Caco-2 (cell line): ENCODE data around the gene MYPOP. TPM values are rescaled to one million over a fixed set of nuclear protein-coding genes. Genes with fewer than 3 reads are reported as not detected.

ENCODE experiments used
- BruUV-seq: library from RNA; stranded (reverse); fragments of 400-500 nt; replicated peaks from 2 replicates; lab custom pipeline; 2021; lab: Mats Ljungman, UMichigan
- CTCF ChIA-PET: fragments of 300-600 bp; sonication (Branson Sonifier 250); formaldehyde crosslinking; loops from one replicate; lab custom pipeline; 2022; ENCODE audit warnings: antibody characterized with exemption; lab: Charles Lee
- POLR2A ChIA-PET: fragments of 300-600 bp; sonication (Branson Sonifier 250); formaldehyde crosslinking; loops from one replicate; lab custom pipeline; 2022; ENCODE audit warnings: antibody characterized with exemption; lab: Charles Lee
- DNase-seq, 2 experiments: peaks; one replicate each; pipeline versions ENCODE4 v3.0.0 to v3.0.0-alpha.2; 2020 to 2022
- H3K27me3 ChIP-seq: replicated peaks from 2 replicates; pipeline ENCODE4 v1.6.0; 2011; ENCODE audit warnings: low read length; ENCODE audit not compliant: control insufficient read depth, insufficient read depth
- H3K36me3 ChIP-seq: 2 replicates; pipeline ENCODE4 v1.5.1; 2011; ENCODE audit warnings: low read length; ENCODE audit not compliant: control insufficient read depth, insufficient read depth
- H3K4me1 ChIP-seq: fragments of 250-450 bp; sonication (Bioruptor Pico); 2 replicates; pipeline ENCODE4 v1.5.1; 2020; ENCODE audit warnings: mild to moderate bottlenecking
- H3K4me3 ChIP-seq: 2 replicates; pipeline ENCODE4 v1.5.1; 2011; ENCODE audit warnings: low read depth, mild to moderate bottlenecking, control low read depth, low read length
- H3K9me3 ChIP-seq: fragments of 250-450 bp; sonication (Bioruptor Pico); 2 replicates; pipeline ENCODE4 v1.5.1; 2020; ENCODE audit warnings: mild to moderate bottlenecking, moderate library complexity
- H3K27ac Mint-ChIP-seq: one replicate; pipeline ENCODE4 v1.8.0; 2022; ENCODE audit warnings: mixed read lengths; ENCODE audit not compliant: unreplicated experiment
- H3K27me3 Mint-ChIP-seq: one replicate; pipeline ENCODE4 v1.8.0; 2022; ENCODE audit warnings: mixed read lengths; ENCODE audit not compliant: insufficient read depth, unreplicated experiment
- H3K36me3 Mint-ChIP-seq: one replicate; pipeline ENCODE4 v1.8.0; 2022; ENCODE audit warnings: mild to moderate bottlenecking, mixed read lengths; ENCODE audit not compliant: insufficient read depth, unreplicated experiment
- H3K4me1 Mint-ChIP-seq: one replicate; pipeline ENCODE4 v1.8.0; 2022; ENCODE audit warnings: low read depth, mixed read lengths; ENCODE audit not compliant: unreplicated experiment
- H3K4me3 Mint-ChIP-seq: one replicate; pipeline ENCODE4 v1.8.0; 2022; ENCODE audit warnings: mild to moderate bottlenecking, moderate library complexity, mixed read lengths; ENCODE audit not compliant: unreplicated experiment
- H3K9me3 Mint-ChIP-seq: one replicate; pipeline ENCODE4 v1.8.0; 2022; ENCODE audit warnings: mixed read lengths; ENCODE audit not compliant: unreplicated experiment
- CTCF ChIP-seq, 2 experiments: fragments of 200-600 bp in 1 of 2; IDR thresholded peaks; 1 replicate in 1 of 2; 2 replicates in 1 of 2; pipeline versions ENCODE4 v1.5.1 to v1.8.0; 2011 to 2022; ENCODE audit warnings: antibody characterized with exemption in 1 of 2, control low read depth in 1 of 2, inconsistent platforms in 1 of 2, low read depth in 1 of 2, low read length in 1 of 2, mild to moderate bottlenecking in 1 of 2, moderate library complexity in 1 of 2; ENCODE audit not compliant: insufficient read depth in 1 of 2, severe bottlenecking in 1 of 2, unreplicated experiment in 1 of 2
- intact Hi-C: fragments of 100-400 bp; cut with micrococcal nuclease; formaldehyde crosslinking; loops from one replicate; pipeline ENCODE4 v1.10.0; 2022; ENCODE audit not compliant: unreplicated experiment
- total RNA-seq: library from RNA; stranded (reverse); gene quantifications from 2 replicates; pipeline ENCODE4 v1.2.3, GENCODE V29; 2022

Gene MYPOP
- total RNA-seq, 1 experiment from 2014 or later = 15.8 TPM

- DNase-seq = no peak
- intact Hi-C loops = loop anchor here (5.0 kb wide), 2 partner anchors 68 to 88 kb away; partner anchors contain the start of gene CCDC61
- CTCF ChIA-PET = interaction anchor here (0.5 kb wide), 1 partner anchor 477 kb away, joined by 4 read pairs; no protein-coding TSS in a partner anchor
- H3K27me3 ChIP-seq = no peaks in the 10 kb centered on the region
- H3K36me3 ChIP-seq = no peaks in the 10 kb centered on the region
- Mint-ChIP-seq H3K27me3 (peaks cover 12% of the 10 kb centered on the region), H3K27ac (no peak overlapping the region), H3K9me3 (no peaks in the 10 kb centered on the region), H3K4me3 (no peak overlapping the region), H3K4me1 (peaks cover 21% of the 10 kb centered on the region), H3K36me3 (peaks cover 11% of the 10 kb centered on the region)
- no peak overlapping the region for H3K4me3 ChIP-seq
- TF ChIP-seq CTCF (IDR thresholded peaks at IDR 0.05; ENCODE audit: insufficient read depth in 1 of 2, low read depth in 1 of 2, low read length in 1 of 2, severe bottlenecking in 1 of 2, unreplicated experiment in 1 of 2) = no peak
- BruUV-seq = no TSS peak
- H3K9me3 ChIP-seq = no peaks in the 10 kb centered on the region
- POLR2A ChIA-PET = no interaction called here
- H3K4me1 ChIP-seq = peaks cover 5% of the 10 kb centered on the region
These were observed 26.8 kb upstream of the MYPOP start for GRCh38 chr19:45929247-45929646.

GRCh38 chr19:45927565-45928261, 25.3 kb upstream of the MYPOP start:
- peaks cover 11% of the 10 kb centered on the region for H3K36me3 Mint-ChIP-seq
- H3K4me1 Mint-ChIP-seq = peaks cover 21% of the 10 kb centered on the region
- H3K27ac Mint-ChIP-seq = peak overlapping the region; percentile 13
- BruUV-seq = no TSS peak
- H3K9me3 Mint-ChIP-seq = no peaks in the 10 kb centered on the region
- CTCF ChIA-PET = interaction anchor here (0.6 to 1.4 kb wide), 6 partner anchors 25 to 89 kb away, joined by 3 to 7 read pairs (median 4); partner anchors contain the start of genes CCDC61, MYPOP and SYMPK
- Histone ChIP-seq H3K36me3 (no peaks in the 10 kb centered on the region), H3K9me3 (no peaks in the 10 kb centered on the region), H3K4me1 (peaks cover 5% of the 10 kb centered on the region), H3K4me3 (peak overlapping the region; percentile 20), H3K27me3 (no peaks in the 10 kb centered on the region)
- peak overlapping the region; percentile 68 for H3K4me3 Mint-ChIP-seq
- TF ChIP-seq CTCF (IDR thresholded peaks at IDR 0.05; ENCODE audit: insufficient read depth in 1 of 2, low read depth in 1 of 2, low read length in 1 of 2, severe bottlenecking in 1 of 2, unreplicated experiment in 1 of 2) = peak; percentile 13 to 20
- peak; percentile 96 to 97 for DNase-seq
- intact Hi-C loops = loop anchor here (1.0 to 5.0 kb wide), 4 partner anchors 25 to 90 kb away; partner anchors contain the start of genes CCDC61, MYPOP and SYMPK
- peaks cover 12% of the 10 kb centered on the region for H3K27me3 Mint-ChIP-seq
- POLR2A ChIA-PET = interaction anchor here (0.5 to 1.5 kb wide), 5 partner anchors 25 to 336 kb away, joined by 3 to 5 read pairs (median 3); partner anchors contain the start of genes CCDC61, MYPOP, SIX5 and SYMPK

GRCh38 chr19:45924891-45925447, 22.6 kb upstream of the MYPOP start:
- Mint-ChIP-seq H3K27ac (peak overlapping the region; percentile 31), H3K4me1 (peaks cover 21% of the 10 kb centered on the region), H3K4me3 (peak overlapping the region; percentile 7), H3K9me3 (no peaks in the 10 kb centered on the region), H3K27me3 (peaks cover 4% of the 10 kb centered on the region), H3K36me3 (peaks cover 11% of the 10 kb centered on the region)
- peaks cover 7% of the 10 kb centered on the region for H3K4me1 ChIP-seq
- DNase-seq = no peak
- CTCF ChIA-PET = interaction anchor here (0.6 kb wide), 3 partner anchors 108 to 254 kb away, joined by 3 to 4 read pairs (median 3); partner anchors contain the start of gene SIX5
- H3K4me3 ChIP-seq = no peak overlapping the region
- no peak for TF ChIP-seq CTCF (IDR thresholded peaks at IDR 0.05; ENCODE audit: insufficient read depth in 1 of 2, low read depth in 1 of 2, low read length in 1 of 2, severe bottlenecking in 1 of 2, unreplicated experiment in 1 of 2)
- no TSS peak for BruUV-seq
- no peaks in the 10 kb centered on the region for H3K36me3 ChIP-seq
- H3K9me3 ChIP-seq = no peaks in the 10 kb centered on the region
- intact Hi-C loops = loop anchor here (5.0 kb wide), 2 partner anchors 72 to 92 kb away; partner anchors contain the start of gene CCDC61
- H3K27me3 ChIP-seq = no peaks in the 10 kb centered on the region
- POLR2A ChIA-PET = no interaction called here
